NCI-H226 (cell line): ENCODE measurements around the gene NOD2.

ENCODE experiments used
- DNase-seq: peaks from one replicate; pipeline ENCODE4 v3.0.0-alpha.2; 2015

The NOD2 gene

GRCh38 chr16:50718061-50718760, 24.8 kb downstream of the NOD2 start:
- DNase-seq, result no peak

- no peak for DNase-seq
These were observed 25.5 kb downstream of the NOD2 start for GRCh38 chr16:50718761-50719400.

DNA sequence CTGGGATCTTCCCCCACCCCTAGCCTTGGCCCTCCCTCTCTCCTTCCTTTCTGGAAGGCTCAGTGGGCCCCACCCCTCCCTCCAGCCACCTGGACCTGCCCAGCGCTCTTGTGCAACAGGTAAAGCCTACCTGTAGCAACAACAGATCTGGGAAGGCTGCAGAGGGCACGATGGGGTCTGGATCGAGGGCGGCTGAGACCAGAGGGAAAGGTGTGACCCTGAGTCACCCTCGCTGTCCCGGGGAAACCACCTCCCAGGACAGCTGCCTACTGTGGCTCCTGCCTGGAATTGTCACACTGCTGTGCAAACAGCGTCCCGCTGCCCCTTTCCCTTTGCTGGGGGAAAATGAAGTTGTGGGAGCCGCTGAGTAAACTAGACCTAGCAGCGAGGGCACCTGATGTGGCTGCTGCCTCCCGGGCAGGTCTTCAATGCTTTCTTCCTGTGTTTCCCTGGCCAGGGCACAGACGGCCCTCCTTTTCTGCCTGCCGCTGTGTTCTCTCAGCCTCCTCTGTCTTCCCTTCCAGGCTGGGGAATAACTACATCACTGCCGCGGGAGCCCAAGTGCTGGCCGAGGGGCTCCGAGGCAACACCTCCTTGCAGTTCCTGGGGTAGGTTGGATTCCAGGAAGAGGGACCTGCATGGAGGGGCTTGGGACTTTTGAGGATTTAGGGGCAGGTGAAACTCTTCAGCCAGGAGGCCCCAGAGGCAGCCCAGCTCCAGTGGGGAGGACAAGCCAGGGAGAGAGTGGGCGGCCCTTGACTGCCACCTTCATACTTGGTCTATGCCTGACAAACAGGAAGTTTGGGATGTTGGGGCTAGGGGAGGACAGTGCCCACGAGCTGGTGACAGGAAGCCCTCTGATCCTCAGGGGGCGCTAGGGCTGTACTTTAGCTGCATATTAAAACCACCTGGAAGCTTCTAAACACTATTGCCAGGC, 26.3 kb downstream of the NOD2 start:
- no peak for DNase-seq

DNA sequence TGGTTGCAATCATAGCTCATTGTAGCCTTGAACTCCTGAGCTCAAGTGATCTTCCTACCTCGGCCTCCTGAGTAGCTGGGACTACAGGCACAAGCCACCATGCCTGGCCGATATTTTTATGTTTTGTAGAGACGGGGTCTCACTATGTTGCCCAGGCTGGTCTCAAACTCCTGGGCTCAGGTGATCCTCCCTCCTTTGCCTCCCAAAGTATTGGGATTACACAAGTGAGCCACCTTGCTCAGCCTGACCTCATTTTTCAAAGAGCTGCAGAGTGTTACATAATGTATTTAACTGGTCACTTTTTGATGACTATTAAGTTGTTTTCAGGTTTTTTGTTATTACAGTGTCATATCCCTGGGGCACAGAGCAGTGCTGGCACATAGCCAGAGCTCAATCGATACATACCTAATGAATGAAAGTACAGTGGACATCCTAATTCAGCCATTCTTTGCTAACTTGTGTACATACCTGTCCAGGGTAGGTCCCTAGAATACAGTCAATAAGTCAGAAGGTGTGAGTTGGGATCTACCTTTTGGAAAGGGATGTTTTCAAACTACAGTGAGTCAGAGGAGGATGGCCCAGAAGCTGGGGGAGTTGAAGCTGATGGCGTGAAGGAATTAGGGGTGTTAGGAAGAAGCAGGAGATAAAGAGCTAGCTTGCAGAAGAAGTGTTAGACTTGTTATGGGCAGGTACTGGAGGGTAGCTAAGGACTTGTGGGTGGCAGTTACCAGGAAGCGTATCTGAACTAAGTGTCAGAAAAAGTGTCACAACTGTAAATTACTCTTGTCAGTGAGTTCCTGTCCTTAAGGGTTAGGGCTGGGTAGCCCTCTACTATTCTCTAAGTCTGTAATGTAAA, 28.4 kb downstream of the NOD2 start:
- DNase-seq, result no peak

GRCh38 chr16:50722405-50722737, 29.0 kb downstream of the NOD2 start:
- DNase-seq, result no peak

GRCh38 chr16:50722960-50723359, 29.6 kb downstream of the NOD2 start:
- no peak for DNase-seq

- DNase-seq, result no peak
These were observed 30.9 kb downstream of the NOD2 start for GRCh38 chr16:50724306-50724705.

- no peak for DNase-seq
These were observed 38.0 kb downstream of the NOD2 start for GRCh38 chr16:50731130-50731988.

GRCh38 chr16:50731989-50732832, 38.8 kb downstream of the NOD2 start:
- no peak for DNase-seq

- no peak for DNase-seq
These were observed 40.1 kb downstream of the NOD2 start for GRCh38 chr16:50733468-50733867.

DNA sequence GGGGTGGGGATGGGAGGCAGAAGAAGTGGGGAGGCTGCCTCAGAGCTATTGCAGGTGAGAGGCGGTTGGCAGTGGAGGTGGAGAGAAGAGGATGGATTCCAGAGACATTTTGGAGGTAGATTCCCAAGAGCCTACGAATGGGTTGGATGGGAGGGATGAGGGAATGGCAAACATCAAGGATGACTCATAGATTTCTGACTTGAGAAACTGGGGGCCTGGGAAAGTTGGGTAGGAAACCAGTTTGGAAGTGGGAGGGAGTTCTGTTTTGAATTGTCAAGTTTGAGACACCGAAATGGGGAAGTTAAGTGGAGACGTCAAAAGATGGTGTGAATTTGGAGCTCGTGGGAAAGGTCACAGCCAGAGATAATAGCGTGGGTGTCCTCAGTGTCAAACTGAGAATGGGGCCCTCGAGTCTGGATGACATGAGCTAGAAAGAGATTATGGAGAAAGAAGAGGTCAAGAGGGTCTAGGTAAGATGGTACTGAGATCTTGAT, 42.3 kb downstream of the NOD2 start:
- DNase-seq, result no peak

- DNase-seq, result no peak
These were observed 43.0 kb downstream of the NOD2 start for GRCh38 chr16:50736448-50736847.

GRCh38 chr16:50737420-50737959, 44.1 kb downstream of the NOD2 start:
- no peak for DNase-seq

GRCh38 chr16:50739031-50739430, 45.6 kb downstream of the NOD2 start:
- DNase-seq, result no peak

- DNase-seq, result no peak
These were observed 47.3 kb downstream of the NOD2 start for GRCh38 chr16:50740736-50741135.

DNA sequence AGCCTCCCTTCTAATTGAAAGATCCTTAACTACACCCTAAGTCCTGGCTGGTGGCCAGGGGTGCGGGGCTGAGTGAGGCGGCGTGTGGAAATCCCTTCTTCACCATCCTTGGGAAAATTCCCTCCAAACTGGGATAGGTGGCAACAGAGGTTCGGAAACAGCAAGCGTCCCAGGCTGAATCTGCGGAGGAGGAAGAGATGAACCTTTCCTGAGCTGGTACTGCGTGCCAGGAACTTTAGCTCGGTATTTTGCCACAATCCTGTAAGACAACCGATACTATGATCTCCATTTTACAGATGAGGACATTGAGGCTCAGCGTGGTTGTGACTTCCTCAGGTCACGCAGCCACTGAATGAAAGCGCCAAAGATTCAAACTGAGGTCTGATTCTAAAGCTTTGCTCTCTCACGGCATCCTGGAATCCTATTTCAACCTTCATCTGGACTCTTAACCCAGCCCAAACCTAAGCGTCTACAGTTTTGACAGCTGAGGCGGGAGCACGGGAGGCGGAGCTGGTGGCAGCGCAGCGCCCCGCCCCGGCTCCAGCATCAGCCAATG, 47.9 kb downstream of the NOD2 start:
- peak; percentile 60 for DNase-seq

- peak; percentile 99 for DNase-seq
These were observed 48.6 kb downstream of the NOD2 start, which contains the start of gene CYLD for GRCh38 chr16:50741781-50742575. Gene CYLD, plus strand, starts transcription at chr16:50742086. Its CDS starts 7,613 bp downstream, at chr16:50749699.

DNA sequence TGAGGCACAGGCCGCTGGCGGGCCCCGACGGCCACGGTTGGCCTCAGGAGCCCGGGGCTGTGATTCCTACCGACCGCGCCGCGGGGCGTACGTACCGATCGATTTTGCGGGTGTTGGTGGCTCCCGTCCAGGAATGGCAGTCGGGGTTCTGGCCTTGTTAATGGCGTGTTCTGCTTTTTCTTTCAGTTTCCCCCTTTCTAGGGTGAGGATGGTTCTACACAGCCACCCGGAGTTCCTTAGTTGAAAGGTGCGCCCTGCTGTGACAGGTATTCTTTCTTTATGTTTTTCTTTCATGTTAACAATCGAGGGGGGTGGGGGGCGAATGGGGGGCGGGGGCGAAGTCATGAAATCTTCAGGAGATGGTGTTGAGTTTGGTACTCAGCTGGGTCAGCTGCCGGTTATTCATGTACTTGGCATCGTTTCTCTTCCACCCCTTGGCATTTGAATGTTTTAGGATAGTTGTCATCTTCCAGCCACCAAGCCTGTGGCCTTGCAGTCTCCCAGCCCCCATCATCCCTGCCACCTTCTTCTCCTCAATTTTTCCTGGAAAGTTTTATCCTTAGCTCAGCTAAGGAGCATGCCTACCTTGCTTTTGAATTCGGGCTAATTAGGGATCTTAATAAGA, 49.3 kb downstream of the NOD2 start:
- DNase-seq, result no peak
